ENCODE results near the gene SMG9.

SMG9 gene

GRCh38 chr19:43784981-43785808, 30.4 kb upstream of the SMG9 start (continued):
- no peak for TF ChIP-seq TSHZ1 (tag by site-specific recombination; IDR thresholded peaks at IDR 0.05; ENCODE audit: borderline replicate concordance)
- no peak for TF ChIP-seq TCF7L2 (IDR thresholded peaks at IDR 0.05; ENCODE audit: borderline replicate concordance, low read depth, low read length)
- TF ChIP-seq ZNF112 (tag by site-specific recombination; IDR thresholded peaks at IDR 0.05): no peak
- 0 out of 2 replicates have a peak, but pooled peaks have one; percentile 21 for TF ChIP-seq ZBTB11 (tag by site-specific recombination; conservative IDR thresholded peaks at IDR 0.05; ENCODE audit: low read depth)
- TF ChIP-seq ZNF211 (tag by site-specific recombination; IDR thresholded peaks at IDR 0.05; ENCODE audit: low read depth): 0 out of 2 replicates have a peak, but pooled peaks have one; percentile 8
- TF ChIP-seq ZSCAN16 (tag by site-specific recombination; IDR thresholded peaks at IDR 0.05): no peak
- no peak for TF ChIP-seq ZNF707 (tag by site-specific recombination; IDR thresholded peaks at IDR 0.05)
- TF ChIP-seq ATF2 (tag by site-specific recombination; IDR thresholded peaks at IDR 0.05; ENCODE audit: low read depth): no peak
- TF ChIP-seq ZNF302 (tag by site-specific recombination; IDR thresholded peaks at IDR 0.05; ENCODE audit: low read depth): no peak
- no peak for TF ChIP-seq OSR2 (tag by site-specific recombination; IDR thresholded peaks at IDR 0.05)
- TF ChIP-seq SP3 (tag by site-specific recombination; IDR thresholded peaks at IDR 0.05): no peak
- no peak for TF ChIP-seq ZNF202 (tag by site-specific recombination; IDR thresholded peaks at IDR 0.05; ENCODE audit: borderline replicate concordance)
- no peak for TF ChIP-seq ZNF518A (tag by site-specific recombination; conservative IDR thresholded peaks at IDR 0.05; ENCODE audit: low read depth)
- no peak for TF ChIP-seq KLF7 (tag by site-specific recombination; IDR thresholded peaks at IDR 0.05; ENCODE audit: borderline replicate concordance)
- TF ChIP-seq ZNF157 (tag by site-specific recombination; IDR thresholded peaks at IDR 0.05): no peak
- no peak for TF ChIP-seq SCRT2 (tag by site-specific recombination; IDR thresholded peaks at IDR 0.05)
- no peak for TF ChIP-seq ZNF175 (tag by site-specific recombination; IDR thresholded peaks at IDR 0.05)
- no peak for TF ChIP-seq ZNF311 (tag by site-specific recombination; IDR thresholded peaks at IDR 0.05; ENCODE audit: borderline replicate concordance)
- peak; percentile 100 for TF ChIP-seq ZNF654 (tag by site-specific recombination; IDR thresholded peaks at IDR 0.05; ENCODE audit: low read depth)
- TF ChIP-seq ZNF555 (tag by site-specific recombination; conservative IDR thresholded peaks at IDR 0.05): no peak
- TF ChIP-seq ZNF785 (tag by site-specific recombination; IDR thresholded peaks at IDR 0.05): no peak
- TF ChIP-seq GLIS1 (tag by site-specific recombination; IDR thresholded peaks at IDR 0.05): no peak
- peak; percentile 66; the same call in 1 of the 2 replicates for TF ChIP-seq ZXDB (tag by site-specific recombination; IDR thresholded peaks at IDR 0.05)
- no peak for TF ChIP-seq ZNF121 (tag by site-specific recombination; IDR thresholded peaks at IDR 0.05)
- no peak for TF ChIP-seq ZNF132 (tag by site-specific recombination; IDR thresholded peaks at IDR 0.05; ENCODE audit: borderline replicate concordance)
- TF ChIP-seq ZNF391 (tag by site-specific recombination; IDR thresholded peaks at IDR 0.05; ENCODE audit: borderline replicate concordance, low read depth): peak; percentile 88
